Upper lobe of right lung (tissue), 1 donor: ENCODE results near the gene ARNT2. TPM values are rescaled to one million over a fixed set of nuclear protein-coding genes. Genes with fewer than 3 reads are reported as not detected.

Experiments used
- ATAC-seq: fragments of 200-7000 bp; cut with Tn5 transposase; one replicate; pipeline ENCODE4 v1.9.1; 2020; ENCODE audit warnings: mild to moderate bottlenecking, moderate library complexity
- DNase-seq: peaks from one replicate; pipeline ENCODE4 v3.0.0-alpha.2; 2020
- H3K27ac ChIP-seq: fragments of 200-600 bp; one replicate; pipeline ENCODE4 v1.8.0; 2022
- H3K27me3 ChIP-seq: fragments of 200-600 bp; one replicate; pipeline ENCODE4 v1.8.0; 2022; ENCODE audit warnings: mild to moderate bottlenecking
- H3K36me3 ChIP-seq: fragments of 200-600 bp; one replicate; pipeline ENCODE4 v1.8.0; 2022
- H3K4me1 ChIP-seq: fragments of 200-600 bp; one replicate; pipeline ENCODE4 v1.8.0; 2022
- H3K4me3 ChIP-seq: fragments of 200-600 bp; one replicate; pipeline ENCODE4 v1.8.0; 2022; ENCODE audit warnings: mild to moderate bottlenecking
- H3K9me3 ChIP-seq: fragments of 200-600 bp; one replicate; pipeline ENCODE4 v1.8.0; 2022
- CTCF ChIP-seq: fragments of 200-600 bp; IDR thresholded peaks from one replicate; pipeline ENCODE4 v1.8.0; 2022; ENCODE audit warnings: antibody characterized with exemption
- intact Hi-C: fragments of 100-400 bp; cut with DNase I; formaldehyde crosslinking; loops from one replicate; pipeline ENCODE4 v1.11.0; 2022
- total RNA-seq: library from RNA; stranded (reverse); fragmentation: NEBNext Ultra II Directional; extraction: Animal tissue kit (Norgen Biotek cat#: 25700); gene quantifications from one replicate; pipeline ENCODE4 v1.2.1, GENCODE V29; 2021
- donor health status: DM: no; HTN: yes; CAD: no; lungs with severe emphysema.

Gene ARNT2
- total RNA-seq, 1 donor from 2014 or later = 12.9 TPM

- H3K36me3 ChIP-seq = no peaks in the 10 kb centered on the region
- no peak overlapping the region for H3K4me3 ChIP-seq
- no peak overlapping the region for H3K27ac ChIP-seq
- H3K4me1 ChIP-seq = no peaks in the 10 kb centered on the region
- intact Hi-C loops = no loop called here
- no peaks in the 10 kb centered on the region for H3K27me3 ChIP-seq
- no peak for DNase-seq
- TF ChIP-seq CTCF = no peak
- no peak for ATAC-seq
- no peaks in the 10 kb centered on the region for H3K9me3 ChIP-seq
Observed at GRCh38 chr15:80591471-80591870, 187.3 kb downstream of the ARNT2 start.

DNA sequence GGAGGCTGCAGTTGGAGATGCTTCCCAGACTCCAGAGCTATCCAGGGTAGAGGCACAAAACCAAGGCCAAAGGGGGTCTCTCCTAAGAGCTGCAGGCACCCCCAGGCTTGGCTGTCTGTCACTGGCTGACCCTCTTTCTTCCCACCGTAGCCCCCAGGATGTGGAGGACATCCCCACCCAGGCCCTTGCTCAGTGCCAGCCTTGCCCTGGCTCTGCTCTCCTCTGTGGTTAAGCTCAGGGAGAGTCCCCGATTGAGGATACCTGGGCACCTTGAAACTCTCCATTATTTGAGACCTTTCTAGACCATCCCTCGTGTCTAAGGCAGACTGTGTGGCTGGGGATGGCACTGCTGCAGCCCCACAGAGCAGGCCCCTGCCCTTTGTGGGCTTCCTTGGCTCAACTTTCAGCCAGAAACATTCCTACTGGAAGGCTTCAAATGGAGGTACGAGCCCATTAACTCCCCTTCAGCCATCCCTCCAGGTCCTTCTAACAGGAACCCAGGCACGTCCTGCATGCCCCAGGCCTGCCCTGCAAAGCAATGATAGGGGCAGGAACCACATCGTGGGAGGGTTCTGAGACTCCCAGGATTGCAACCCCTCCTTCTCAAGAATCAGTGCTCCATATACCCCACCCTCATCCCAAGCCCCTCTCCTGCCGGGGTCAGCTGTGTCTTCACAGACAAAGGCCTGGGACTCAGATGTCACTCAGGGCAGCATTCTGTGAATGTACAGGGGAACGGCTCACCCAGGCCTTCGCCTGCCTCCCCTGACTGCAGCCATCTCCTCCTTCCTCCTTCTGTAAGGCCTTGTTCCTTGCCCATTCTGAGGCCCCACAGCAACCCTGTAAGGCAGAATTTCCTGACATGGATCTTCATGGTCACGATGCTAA is 188.0 kb downstream of the ARNT2 start:
- Histone ChIP-seq H3K4me3 (no peak overlapping the region), H3K36me3 (no peaks in the 10 kb centered on the region), H3K27ac (no peak overlapping the region), H3K27me3 (no peaks in the 10 kb centered on the region), H3K9me3 (no peaks in the 10 kb centered on the region), H3K4me1 (no peaks in the 10 kb centered on the region)
- intact Hi-C loops = no loop called here
- no peak for TF ChIP-seq CTCF
- no peak for DNase-seq
- ATAC-seq = no peak

DNA sequence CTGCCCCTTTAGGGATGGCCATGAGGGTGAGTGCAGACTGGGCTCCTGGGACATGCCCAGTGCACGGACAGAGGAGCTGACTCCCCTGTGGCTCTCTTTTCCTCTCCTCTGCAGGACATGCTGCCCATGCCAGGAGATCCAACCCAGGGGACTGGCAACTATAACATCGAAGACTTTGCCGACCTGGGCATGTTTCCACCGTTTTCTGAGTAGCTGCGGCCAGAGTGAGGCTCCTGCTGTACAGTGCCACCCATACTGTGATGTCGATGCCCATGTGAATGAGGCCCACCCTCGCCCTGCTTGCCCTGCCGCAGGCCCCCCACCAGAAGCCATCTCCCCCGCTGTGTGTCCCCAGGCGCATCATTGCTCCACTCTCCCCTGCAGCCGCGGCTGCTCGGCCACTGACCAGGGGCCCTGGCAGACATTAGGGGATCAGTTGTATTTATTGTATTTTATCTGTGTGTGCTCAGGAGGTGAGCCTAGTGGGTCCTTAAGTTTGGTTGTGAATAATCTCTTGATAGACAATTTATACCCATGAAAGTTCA is 189.4 kb downstream of the ARNT2 start:
- no peaks in the 10 kb centered on the region for H3K9me3 ChIP-seq
- no peaks in the 10 kb centered on the region for H3K27me3 ChIP-seq
- TF ChIP-seq CTCF = no peak
- ATAC-seq (no peak), DNase-seq (no peak)
- H3K4me1 ChIP-seq = no peaks in the 10 kb centered on the region
- H3K27ac ChIP-seq = no peak overlapping the region
- intact Hi-C loops = no loop called here
- H3K4me3 ChIP-seq = no peak overlapping the region
- H3K36me3 ChIP-seq = no peaks in the 10 kb centered on the region

DNA sequence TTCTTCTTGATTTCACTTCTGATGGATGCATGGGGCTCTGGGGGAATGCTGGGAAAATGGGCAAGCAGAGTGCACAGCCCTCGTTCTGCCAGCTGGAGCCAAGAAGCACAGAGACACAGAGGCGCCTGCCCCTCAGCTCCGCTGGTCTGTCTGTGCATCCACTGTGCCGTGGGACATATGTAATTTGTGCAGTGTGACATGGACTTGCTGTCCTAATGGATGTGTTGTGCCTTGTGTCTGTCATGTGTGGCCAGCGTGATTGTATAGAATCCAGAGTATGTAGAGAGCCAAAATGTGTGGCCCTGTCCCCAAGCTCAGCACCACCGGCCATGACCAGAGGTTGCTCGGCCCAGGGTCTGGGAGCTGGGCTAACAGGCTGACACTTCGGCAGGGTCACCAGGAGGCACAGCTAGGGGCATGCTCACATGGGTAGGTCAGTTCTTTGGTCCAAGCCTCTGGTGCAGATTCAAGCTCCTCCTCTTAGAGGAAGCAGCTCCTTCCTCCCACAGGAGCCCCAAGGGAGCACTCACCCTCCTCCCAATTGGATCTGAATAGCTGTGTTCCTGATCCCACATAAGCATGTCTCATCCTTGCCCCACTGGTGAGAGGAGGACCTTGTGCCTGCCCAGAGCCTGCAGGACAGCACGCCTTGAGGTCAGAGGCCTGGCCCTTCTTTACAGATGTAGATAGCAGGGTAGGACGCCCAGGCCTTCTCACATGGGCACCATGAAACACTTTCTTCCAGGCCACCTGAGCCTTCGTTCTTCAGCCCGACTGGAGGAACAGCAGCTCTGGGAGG is 190.1 kb downstream of the ARNT2 start:
- DNase-seq (no peak), ATAC-seq (peak; percentile 7)
- TF ChIP-seq CTCF = no peak
- Histone ChIP-seq H3K4me3 (no peak overlapping the region), H3K9me3 (no peaks in the 10 kb centered on the region), H3K27ac (no peak overlapping the region), H3K27me3 (no peaks in the 10 kb centered on the region), H3K36me3 (no peaks in the 10 kb centered on the region), H3K4me1 (no peaks in the 10 kb centered on the region)
- intact Hi-C loops = no loop called here

GRCh38 chr15:80595396-80595795 is 191.2 kb downstream of the ARNT2 start:
- no peak for TF ChIP-seq CTCF
- ATAC-seq = no peak
- no peaks in the 10 kb centered on the region for H3K27me3 ChIP-seq
- H3K4me3 ChIP-seq = no peak overlapping the region
- H3K4me1 ChIP-seq = no peaks in the 10 kb centered on the region
- H3K9me3 ChIP-seq = no peaks in the 10 kb centered on the region
- no peaks in the 10 kb centered on the region for H3K36me3 ChIP-seq
- no peak for DNase-seq
- intact Hi-C loops = no loop called here
- H3K27ac ChIP-seq = no peak overlapping the region
